ENCODE data around the gene SBSN. TPM values are rescaled to one million over a fixed set of nuclear protein-coding genes. Genes with fewer than 3 reads are reported as not detected.

The SBSN gene
- total and polyA plus RNA-seq, 9 of the 15 experiments (the other 6 are each of a cell fraction or from before 2014, with no cell fraction given) = 0.05 TPM; not detected in 8

DNA sequence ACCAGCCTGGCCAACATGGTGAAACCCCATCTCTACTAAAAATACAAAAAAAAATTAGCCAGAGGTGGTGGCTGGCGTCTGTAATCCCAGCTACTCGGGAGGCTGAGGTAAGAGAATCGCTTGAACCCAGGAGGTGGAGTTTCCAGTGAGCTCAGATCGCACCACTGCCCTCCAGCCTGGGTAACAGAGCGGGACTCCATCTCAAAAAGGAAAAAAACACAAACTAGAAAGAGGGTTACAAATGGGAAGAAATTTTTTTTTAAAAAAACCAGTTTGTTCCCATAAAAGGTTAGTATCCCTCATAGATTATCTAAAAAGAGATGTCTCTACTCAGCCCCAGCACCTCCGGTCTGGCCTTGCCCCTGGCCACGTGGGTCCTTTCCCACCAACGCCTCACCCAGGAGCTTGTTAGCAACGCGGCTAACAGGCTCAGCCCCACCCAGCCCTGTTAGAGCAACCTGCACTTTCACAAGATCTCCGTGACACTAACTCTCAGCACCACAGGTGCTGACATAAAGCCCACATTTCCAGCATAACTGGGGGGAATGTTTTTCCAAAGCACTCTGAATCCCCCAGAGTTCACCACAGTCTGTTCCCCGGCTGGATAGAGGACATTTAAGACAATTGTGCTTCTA is 19.0 kb downstream of the SBSN start:
- peaks cover 2% of the 10 kb centered on the region for H3K9me1 ChIP-seq (ENCODE audit: control insufficient read depth, insufficient read depth, low read length)
- peaks cover 66 to 90% of the 10 kb centered on the region in 2 experiments for H3K27me3 ChIP-seq (ENCODE audit: control insufficient read depth in 2 of 2, insufficient read depth in 2 of 2, low read length in 2 of 2)
- H3K79me2 ChIP-seq (ENCODE audit: control insufficient read depth, insufficient read depth, low read length) = no peaks in the 10 kb centered on the region
- ATAC-seq (peak; percentile 29; the same call in 2 of the 3 replicates), DNase-seq (ENCODE audit: extremely low read depth in 1 of 4, low spot score in 3 of 4) (peak in 2 of 4 experiments; percentile 32 to 37), FAIRE-seq (peak; percentile 58)
- H3K4me3 ChIP-seq = no peak overlapping the region
- H2AFZ ChIP-seq (ENCODE audit: low read depth, low read length) = no peak overlapping the region
- H3K9me3 ChIP-seq (replicated peaks; ENCODE audit: control insufficient read depth, insufficient read depth, low read depth, low read length) = no peaks in the 10 kb centered on the region
- intact Hi-C loops (cut with micrococcal nuclease) (no loop called here), in situ Hi-C loops (cut with MboI) (no loop called here)
- H3K27ac ChIP-seq (ENCODE audit: extremely low read depth, low read depth, low read length) = no peak overlapping the region
- WGBS (ENCODE audit: insufficient coverage, low coverage, missing lambda C conversion rate) = 6% methylated on average over 12 of the region's 12 CpGs
- no peaks in the 10 kb centered on the region for H3K36me3 ChIP-seq (ENCODE audit: control insufficient read depth, insufficient read depth, low read length)
- ChIA-PET POLR2A (interaction anchor here (1.0 kb wide), 2 partner anchors 10 to 14 kb away, joined by 3 read pairs; no protein-coding TSS in a partner anchor), CTCF (ENCODE audit: low intra/inter-chr PET ratio) (interaction anchor here (1.1 kb wide), 1 partner anchor 208 kb away, joined by 3 read pairs; the partner anchor contains the start of gene KMT2B)
- H3K9ac ChIP-seq (ENCODE audit: insufficient read depth in 1 of 2, low read depth in 2 of 2, low read length in 2 of 2) = no peak overlapping the region
- peaks cover 0 to 31% of the 10 kb centered on the region in 2 experiments; a peak in 3 of 5 replicates for H3K4me1 ChIP-seq (replicated peaks in 1 of 2; ENCODE audit: control insufficient read depth in 2 of 2, insufficient read depth in 2 of 2, low read length in 2 of 2)
- H3K4me2 ChIP-seq (ENCODE audit: insufficient read depth, low read length) = no peak overlapping the region
- H4K20me1 ChIP-seq (replicated peaks; ENCODE audit: control insufficient read depth, insufficient read depth, low read length) = peaks cover 22% of the 10 kb centered on the region
- TF ChIP-seq L3MBTL2 (IDR thresholded peaks at IDR 0.05) (peak; percentile 48; the same call in 1 of the 2 replicates), CBX2 (IDR thresholded peaks at IDR 0.05; ENCODE audit: insufficient read depth, low read length, poor library complexity, severe bottlenecking) (peak; percentile 48), ZNF79 (CRISPR knock-in tag; IDR thresholded peaks at IDR 0.05; ENCODE audit: low read depth) (no peak)
- TF ChIP-seq, protein P1, sequence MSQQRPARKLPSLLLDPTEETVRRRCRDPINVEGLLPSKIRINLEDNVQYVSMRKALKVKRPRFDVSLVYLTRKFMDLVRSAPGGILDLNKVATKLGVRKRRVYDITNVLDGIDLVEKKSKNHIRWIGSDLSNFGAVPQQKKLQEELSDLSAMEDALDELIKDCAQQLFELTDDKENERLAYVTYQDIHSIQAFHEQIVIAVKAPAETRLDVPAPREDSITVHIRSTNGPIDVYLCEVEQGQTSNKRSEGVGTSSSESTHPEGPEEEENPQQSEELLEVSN (IDR thresholded peaks at IDR 0.05; ENCODE audit: borderline replicate concordance in 1 of 2, extremely low read depth in 1 of 2, insufficient read depth in 1 of 2, insufficient read length in 1 of 2, low read depth in 1 of 2, low read length in 1 of 2, poor library complexity in 1 of 2, severe bottlenecking in 1 of 2) = peak in 1 of 2 experiments; percentile 63
- TF ChIP-seq, protein P2, sequence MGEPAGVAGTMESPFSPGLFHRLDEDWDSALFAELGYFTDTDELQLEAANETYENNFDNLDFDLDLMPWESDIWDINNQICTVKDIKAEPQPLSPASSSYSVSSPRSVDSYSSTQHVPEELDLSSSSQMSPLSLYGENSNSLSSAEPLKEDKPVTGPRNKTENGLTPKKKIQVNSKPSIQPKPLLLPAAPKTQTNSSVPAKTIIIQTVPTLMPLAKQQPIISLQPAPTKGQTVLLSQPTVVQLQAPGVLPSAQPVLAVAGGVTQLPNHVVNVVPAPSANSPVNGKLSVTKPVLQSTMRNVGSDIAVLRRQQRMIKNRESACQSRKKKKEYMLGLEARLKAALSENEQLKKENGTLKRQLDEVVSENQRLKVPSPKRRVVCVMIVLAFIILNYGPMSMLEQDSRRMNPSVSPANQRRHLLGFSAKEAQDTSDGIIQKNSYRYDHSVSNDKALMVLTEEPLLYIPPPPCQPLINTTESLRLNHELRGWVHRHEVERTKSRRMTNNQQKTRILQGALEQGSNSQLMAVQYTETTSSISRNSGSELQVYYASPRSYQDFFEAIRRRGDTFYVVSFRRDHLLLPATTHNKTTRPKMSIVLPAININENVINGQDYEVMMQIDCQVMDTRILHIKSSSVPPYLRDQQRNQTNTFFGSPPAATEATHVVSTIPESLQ (CRISPR knock-in tag; IDR thresholded peaks at IDR 0.05) = no peak
- TF ChIP-seq, protein P3, sequence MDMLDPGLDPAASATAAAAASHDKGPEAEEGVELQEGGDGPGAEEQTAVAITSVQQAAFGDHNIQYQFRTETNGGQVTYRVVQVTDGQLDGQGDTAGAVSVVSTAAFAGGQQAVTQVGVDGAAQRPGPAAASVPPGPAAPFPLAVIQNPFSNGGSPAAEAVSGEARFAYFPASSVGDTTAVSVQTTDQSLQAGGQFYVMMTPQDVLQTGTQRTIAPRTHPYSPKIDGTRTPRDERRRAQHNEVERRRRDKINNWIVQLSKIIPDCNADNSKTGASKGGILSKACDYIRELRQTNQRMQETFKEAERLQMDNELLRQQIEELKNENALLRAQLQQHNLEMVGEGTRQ (CRISPR knock-in tag; IDR thresholded peaks at IDR 0.05) = peak; percentile 37
- BruUV-seq (replicated peaks) = no TSS peak

Measured in K562 (cell line).